HUES6 (cell line): Measurements from ENCODE around the gene GDPD2.

ENCODE experiments used
- H3K27ac ChIP-seq: 2 replicates; pipeline ENCODE4 v1.7.0; 2013; ENCODE audit warnings: low read depth, mild to moderate bottlenecking, low read length, inconsistent platforms
- H3K27me3 ChIP-seq: 2 replicates; pipeline ENCODE4 v1.6.1; 2013; ENCODE audit warnings: low read length; ENCODE audit not compliant: control insufficient read depth, insufficient read depth
- H3K36me3 ChIP-seq: 2 replicates; pipeline ENCODE4 v1.6.1; 2013; ENCODE audit warnings: low read length; ENCODE audit not compliant: control insufficient read depth, insufficient read depth
- H3K4me1 ChIP-seq: 2 replicates; pipeline ENCODE4 v1.6.1; 2013; ENCODE audit warnings: low read length; ENCODE audit not compliant: control insufficient read depth, insufficient read depth
- H3K4me3 ChIP-seq: 2 replicates; pipeline ENCODE4 v1.5.1; 2013; ENCODE audit warnings: low read depth, low read length
- H3K9ac ChIP-seq: one replicate; pipeline ENCODE4 v1.6.1; 2013; ENCODE audit warnings: mild to moderate bottlenecking, low read length
- H3K9me3 ChIP-seq: 2 replicates; pipeline ENCODE4 v1.6.1; 2013; ENCODE audit warnings: low read depth, low read length; ENCODE audit not compliant: control insufficient read depth, insufficient read depth

The GDPD2 gene

DNA sequence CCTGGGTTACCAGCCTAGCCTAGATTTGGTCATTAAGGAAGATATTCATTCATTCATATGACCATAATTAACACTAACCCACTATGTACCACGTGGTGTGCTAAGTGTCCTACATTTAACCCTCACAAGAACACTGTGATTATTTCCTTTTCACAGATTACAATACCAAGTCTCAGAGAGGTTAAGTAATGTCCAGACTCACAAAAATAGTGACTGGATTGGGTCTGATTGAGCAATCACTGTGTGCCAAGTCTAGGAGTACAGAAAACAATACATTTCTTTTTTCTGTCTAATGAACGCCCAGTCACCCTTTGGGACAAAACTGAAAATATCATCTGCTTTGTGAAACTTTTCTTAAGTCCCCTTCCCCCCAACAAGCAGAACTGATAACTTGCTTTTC lies 13.9 kb downstream of the GDPD2 start:
- Histone ChIP-seq H3K27ac (no peak overlapping the region), H3K9me3 (peaks cover 6% of the 10 kb centered on the region; the same call in 1 of the 2 replicates), H3K4me3 (no peak overlapping the region), H3K4me1 (peaks cover 17% of the 10 kb centered on the region; the same call in 1 of the 2 replicates), H3K36me3 (no peaks in the 10 kb centered on the region), H3K9ac (no peak overlapping the region), H3K27me3 (peaks cover 25% of the 10 kb centered on the region)

DNA sequence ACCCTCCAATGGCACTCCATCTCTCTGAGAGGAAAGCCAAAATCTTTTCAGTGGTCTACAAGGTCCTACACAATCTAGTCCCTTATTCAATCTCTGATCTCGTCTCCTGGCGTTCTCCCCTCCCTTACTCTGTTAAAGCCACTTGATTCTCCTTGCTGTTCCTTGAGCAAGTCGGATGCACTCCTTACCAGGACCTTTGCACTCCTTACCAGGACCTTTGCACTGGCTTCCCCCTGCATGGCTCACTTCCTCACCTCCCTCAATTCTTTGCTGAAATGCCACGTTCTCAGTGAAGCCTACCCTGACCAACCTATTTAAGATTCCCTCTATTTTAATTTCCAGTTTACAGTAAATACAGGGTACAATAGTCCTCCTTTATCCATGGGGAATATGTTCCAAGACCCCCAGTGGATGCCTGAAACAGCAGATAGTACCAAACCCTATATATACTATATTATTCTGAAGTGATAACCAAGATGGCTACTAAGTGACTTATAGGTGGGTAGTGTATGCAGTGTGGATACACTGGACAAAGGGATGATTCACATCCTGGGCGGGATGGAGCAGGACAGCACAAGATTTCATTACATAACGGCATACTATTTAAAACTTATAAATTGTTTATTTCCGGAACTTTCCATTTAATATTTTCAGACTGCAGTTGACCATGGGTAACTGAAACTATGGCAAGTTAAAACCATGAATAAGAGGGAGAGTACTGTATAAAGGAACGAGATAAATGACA lies 15.0 kb downstream of the GDPD2 start:
- no peak overlapping the region for H3K9ac ChIP-seq
- H3K27ac ChIP-seq = no peak overlapping the region
- H3K4me1 ChIP-seq = peaks cover 17% of the 10 kb centered on the region; the same call in 1 of the 2 replicates
- H3K4me3 ChIP-seq = no peak overlapping the region
- H3K36me3 ChIP-seq = no peaks in the 10 kb centered on the region
- peaks cover 6% of the 10 kb centered on the region; the same call in 1 of the 2 replicates for H3K9me3 ChIP-seq
- peaks cover 33% of the 10 kb centered on the region for H3K27me3 ChIP-seq

DNA sequence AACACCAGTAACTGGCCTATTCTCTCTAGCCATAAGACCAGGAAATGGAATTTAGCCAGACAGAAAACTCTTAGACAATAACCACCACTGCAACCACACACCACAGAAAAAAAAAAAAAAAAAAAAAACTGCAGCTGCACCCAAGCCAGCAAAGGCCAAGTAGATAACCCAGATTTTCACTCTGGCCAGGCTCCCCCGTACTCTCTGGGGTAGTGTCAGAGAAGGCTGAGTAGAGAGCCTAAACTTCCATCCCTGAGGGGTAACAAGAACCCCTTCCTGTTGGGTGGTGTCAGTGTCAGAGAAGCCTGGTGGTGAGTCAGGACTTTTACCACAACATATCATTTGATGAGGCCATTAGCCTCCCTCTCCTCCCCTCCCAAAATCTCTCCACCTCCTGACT lies 15.9 kb downstream of the GDPD2 start:
- Histone ChIP-seq H3K9ac (no peak overlapping the region), H3K27ac (no peak overlapping the region), H3K27me3 (peaks cover 36% of the 10 kb centered on the region), H3K4me3 (no peak overlapping the region), H3K4me1 (peaks cover 12% of the 10 kb centered on the region; the same call in 1 of the 2 replicates), H3K9me3 (peaks cover 7% of the 10 kb centered on the region; the same call in 1 of the 2 replicates), H3K36me3 (no peaks in the 10 kb centered on the region)

DNA sequence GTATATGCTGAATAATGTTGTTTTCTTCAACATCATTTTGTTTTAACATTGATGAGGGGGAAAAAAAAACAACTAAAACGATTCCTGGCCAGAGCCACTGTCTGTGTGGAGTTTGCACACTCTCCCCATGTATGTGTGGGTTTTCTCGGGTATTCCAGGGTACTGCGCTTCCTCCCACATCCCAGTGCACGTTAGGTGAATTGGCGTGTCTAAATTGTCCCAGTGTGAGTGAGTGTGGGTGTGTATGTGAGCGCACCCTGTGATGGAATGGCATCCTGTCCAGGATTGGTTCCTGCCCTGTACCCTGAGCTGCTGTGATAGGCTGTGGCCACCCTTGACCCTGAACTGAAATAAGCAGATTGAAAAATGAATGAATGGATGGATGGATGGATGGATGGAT lies 19.1 kb downstream of the GDPD2 start:
- H3K27ac ChIP-seq = no peak overlapping the region
- H3K4me1 ChIP-seq = no peaks in the 10 kb centered on the region
- H3K36me3 ChIP-seq = no peaks in the 10 kb centered on the region
- no peak overlapping the region for H3K4me3 ChIP-seq
- H3K9ac ChIP-seq = no peak overlapping the region
- peaks cover 59% of the 10 kb centered on the region for H3K27me3 ChIP-seq
- H3K9me3 ChIP-seq = peaks cover 16% of the 10 kb centered on the region; the same call in 1 of the 2 replicates

DNA sequence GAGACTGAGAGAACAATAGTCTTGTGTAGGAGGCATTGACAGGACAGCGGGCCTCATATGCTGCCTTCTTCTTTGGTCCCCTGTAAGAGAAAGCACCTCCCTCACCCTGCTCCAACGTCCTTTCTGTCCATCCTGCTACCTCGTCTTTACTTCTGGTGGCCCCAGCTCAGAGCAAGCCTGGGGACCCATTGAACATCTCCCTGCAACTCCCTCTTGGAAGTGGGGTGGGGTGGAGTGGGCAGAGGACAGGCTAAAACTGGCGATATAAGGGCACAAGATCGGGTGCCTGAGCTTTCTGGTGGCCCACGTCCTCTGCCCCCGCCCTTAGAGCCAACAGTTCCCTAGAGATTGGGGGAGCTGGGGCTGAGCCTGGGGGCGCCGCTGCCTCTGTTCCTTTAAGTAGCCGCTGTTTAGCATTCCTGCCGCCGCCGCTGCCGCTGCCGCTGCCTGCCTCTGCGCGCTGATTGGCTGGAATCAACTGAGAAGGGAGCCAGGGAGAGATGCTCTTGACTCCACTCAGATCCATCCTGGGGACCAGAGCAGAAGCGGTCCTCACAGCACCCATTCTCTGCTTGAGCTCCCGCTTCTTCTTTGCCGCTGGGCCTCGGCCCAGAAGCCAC lies 21.3 kb downstream of the GDPD2 start, which contains the start of gene DLG3:
DLG3 (plus strand) TSS at position 510 of the 620 bp plus-strand sequence. CDS start 367 bp downstream, outside the sequence.
- Histone ChIP-seq H3K27me3 (peaks cover 72% of the 10 kb centered on the region), H3K4me3 (peak within 1 kb of the TSS; percentile 30; the same call in 1 of the 2 replicates), H3K36me3 (no peaks in the 10 kb centered on the region), H3K9me3 (peaks cover 18% of the 10 kb centered on the region; the same call in 1 of the 2 replicates), H3K27ac (no peak within 1 kb of the TSS), H3K4me1 (no peaks in the 10 kb centered on the region), H3K9ac (no peak within 1 kb of the TSS)

DNA sequence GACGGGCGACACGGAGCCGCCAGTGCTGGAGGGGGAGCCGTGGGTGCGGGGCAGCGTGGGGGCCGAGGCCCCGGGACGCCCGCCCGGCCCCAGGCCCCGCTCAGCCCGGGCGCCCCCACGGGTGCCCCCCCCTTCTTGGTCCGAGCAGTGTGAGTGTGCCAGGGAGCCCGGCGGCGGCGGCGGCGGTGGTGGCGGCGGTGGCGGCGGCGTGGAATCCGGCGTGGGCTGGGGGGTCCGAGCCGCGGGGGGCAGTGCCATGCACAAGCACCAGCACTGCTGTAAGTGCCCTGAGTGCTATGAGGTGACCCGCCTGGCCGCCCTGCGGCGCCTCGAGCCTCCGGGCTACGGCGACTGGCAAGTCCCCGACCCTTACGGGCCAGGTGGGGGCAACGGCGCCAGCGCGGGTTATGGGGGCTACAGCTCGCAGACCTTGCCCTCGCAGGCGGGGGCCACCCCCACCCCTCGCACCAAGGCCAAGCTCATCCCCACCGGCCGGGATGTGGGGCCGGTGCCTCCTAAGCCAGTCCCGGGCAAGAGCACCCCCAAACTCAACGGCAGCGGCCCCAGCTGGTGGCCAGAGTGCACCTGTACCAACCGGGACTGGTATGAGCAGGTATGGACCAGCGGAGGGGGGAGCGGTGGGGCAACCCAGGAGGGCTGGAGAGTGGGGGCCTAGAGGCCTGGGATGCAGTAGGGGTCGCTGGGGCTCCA lies 22.0 kb downstream of the GDPD2 start:
- Histone ChIP-seq H3K4me1 (no peaks in the 10 kb centered on the region), H3K36me3 (no peaks in the 10 kb centered on the region), H3K4me3 (peak overlapping the region; percentile 30; the same call in 1 of the 2 replicates), H3K9ac (no peak overlapping the region), H3K27ac (no peak overlapping the region), H3K9me3 (peaks cover 22% of the 10 kb centered on the region; the same call in 1 of the 2 replicates), H3K27me3 (peaks cover 72% of the 10 kb centered on the region)

DNA sequence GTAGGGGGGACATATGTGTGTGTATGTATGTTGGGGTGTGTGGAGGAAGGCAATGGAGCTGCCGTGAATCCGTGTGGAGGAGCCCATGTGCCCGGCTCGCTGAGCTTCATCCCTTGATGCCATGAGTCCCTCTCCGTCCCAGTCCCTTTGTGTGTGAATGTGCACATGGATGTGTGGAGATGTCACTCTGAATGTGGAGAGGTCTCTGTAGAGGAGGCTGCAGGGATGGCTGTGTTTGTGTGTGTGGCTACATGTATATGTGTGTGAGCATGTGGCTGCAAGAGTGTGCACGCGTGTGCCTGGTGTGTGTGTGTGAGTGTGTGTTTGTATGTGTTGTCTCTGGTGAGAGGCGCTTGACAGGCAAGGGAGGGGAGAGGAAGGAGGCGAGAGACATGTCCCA lies 22.8 kb downstream of the GDPD2 start:
- no peaks in the 10 kb centered on the region for H3K4me1 ChIP-seq
- H3K9ac ChIP-seq = no peak overlapping the region
- peaks cover 71% of the 10 kb centered on the region for H3K27me3 ChIP-seq
- no peaks in the 10 kb centered on the region for H3K36me3 ChIP-seq
- peaks cover 22% of the 10 kb centered on the region; the same call in 1 of the 2 replicates for H3K9me3 ChIP-seq
- H3K4me3 ChIP-seq = no peak overlapping the region
- no peak overlapping the region for H3K27ac ChIP-seq

DNA sequence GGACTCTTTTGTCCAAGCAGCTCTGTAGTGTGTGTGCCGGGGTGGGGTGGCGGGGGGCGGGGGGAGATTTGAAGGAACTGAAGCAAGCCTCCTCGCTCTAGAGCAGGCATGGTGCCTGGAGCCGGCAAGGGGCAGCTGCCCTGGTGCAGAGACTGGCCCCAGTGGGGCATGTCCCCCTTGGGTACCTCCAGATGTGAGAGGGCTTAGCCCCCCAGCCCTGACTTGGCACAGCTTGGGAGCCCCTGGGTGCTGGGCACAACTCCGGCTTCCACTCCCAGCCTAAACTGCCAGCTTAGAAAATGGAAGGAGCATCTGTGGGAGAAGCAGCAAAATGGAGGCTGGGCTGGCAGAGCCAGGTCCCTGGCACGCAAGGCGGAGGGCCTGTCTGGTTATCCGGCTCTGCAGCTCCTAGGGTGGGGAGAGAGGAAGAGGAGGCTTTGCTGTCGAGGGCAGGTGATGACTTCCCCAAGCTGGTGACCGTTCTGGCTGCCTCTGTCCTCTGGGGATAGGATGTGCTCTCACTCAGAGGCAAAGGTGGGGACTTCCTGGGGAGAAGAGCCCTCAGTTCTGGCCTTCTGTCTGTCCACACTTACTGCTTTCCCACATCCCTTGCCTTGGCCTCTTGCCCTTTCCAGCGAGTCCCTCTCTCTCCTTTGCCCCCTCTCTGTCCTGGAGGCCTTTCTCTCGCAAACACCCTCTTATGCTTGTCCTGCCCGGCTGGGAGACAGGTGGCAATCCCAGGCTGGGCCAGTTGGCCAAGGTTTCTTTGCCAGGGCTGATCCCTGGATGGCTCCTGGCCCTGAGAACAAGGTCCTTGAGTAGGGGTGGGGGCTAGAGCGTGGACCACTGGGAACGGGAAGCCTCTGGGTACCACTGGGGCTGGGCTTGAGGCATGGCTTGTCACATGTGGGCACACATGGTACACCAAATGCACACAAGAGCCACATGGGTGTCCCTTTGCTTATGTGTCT lies 23.6 kb downstream of the GDPD2 start:
- Histone ChIP-seq H3K9ac (no peak overlapping the region), H3K4me1 (no peaks in the 10 kb centered on the region), H3K27me3 (peaks cover 64% of the 10 kb centered on the region), H3K9me3 (peaks cover 22% of the 10 kb centered on the region; the same call in 1 of the 2 replicates), H3K36me3 (no peaks in the 10 kb centered on the region), H3K4me3 (no peak overlapping the region), H3K27ac (no peak overlapping the region)

DNA sequence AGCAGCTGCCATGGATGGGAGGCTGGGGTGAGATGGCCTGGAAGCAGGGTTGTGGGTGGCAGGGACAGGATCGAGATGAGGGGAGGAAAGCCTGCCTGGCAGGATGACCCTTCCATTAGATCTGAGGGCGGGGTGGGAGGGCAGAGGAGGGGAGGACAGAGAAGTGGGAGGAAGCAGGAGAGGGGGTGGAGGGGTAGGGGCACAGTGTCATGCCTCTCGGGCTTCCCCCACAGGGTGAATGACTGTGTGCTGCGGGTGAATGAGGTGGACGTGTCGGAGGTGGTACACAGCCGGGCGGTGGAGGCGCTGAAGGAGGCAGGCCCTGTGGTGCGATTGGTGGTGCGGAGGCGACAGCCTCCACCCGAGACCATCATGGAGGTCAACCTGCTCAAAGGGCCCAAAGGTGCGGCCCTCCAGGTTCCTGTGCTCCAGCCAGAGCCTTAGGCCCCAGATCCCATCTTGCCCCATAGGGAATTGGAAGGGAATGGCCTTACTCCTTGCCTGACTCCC lies 26.4 kb downstream of the GDPD2 start:
- Histone ChIP-seq H3K27ac (no peak overlapping the region), H3K27me3 (peaks cover 45% of the 10 kb centered on the region), H3K4me3 (no peak overlapping the region), H3K9ac (no peak overlapping the region), H3K36me3 (no peaks in the 10 kb centered on the region), H3K9me3 (peaks cover 22% of the 10 kb centered on the region; the same call in 1 of the 2 replicates), H3K4me1 (peaks cover 18% of the 10 kb centered on the region)
